DOHH2 (cell line): ENCODE measurements around the gene RSU1.

ENCODE experiments used
- H3F3A ChIP-seq: fragments of 200-600 bp; sonication (generic), shearing (Covaris generic); 2 replicates; pipeline ENCODE4 v1.6.0; 2016; ENCODE audit warnings: antibody characterized with exemption, mild to moderate bottlenecking; ENCODE audit not compliant: control insufficient read depth, insufficient read depth
- H3K27ac ChIP-seq: fragments of 200-600 bp; sonication (generic); 2 replicates; pipeline ENCODE4 v1.5.1; 2014; ENCODE audit warnings: low read depth, mild to moderate bottlenecking, low read length, moderate library complexity
- H3K27me3 ChIP-seq: fragments of 200-600 bp; sonication (generic); 2 replicates; pipeline ENCODE4 v1.6.1; 2014; ENCODE audit warnings: mild to moderate bottlenecking, low read length, mixed read lengths; ENCODE audit not compliant: control insufficient read depth
- H3K36me3 ChIP-seq: fragments of 200-600 bp; sonication (generic); 2 replicates; pipeline ENCODE4 v1.6.1; 2014; ENCODE audit warnings: mild to moderate bottlenecking, low read length, moderate library complexity, mixed read lengths; ENCODE audit not compliant: control insufficient read depth
- H3K4me1 ChIP-seq: fragments of 200-600 bp; sonication (generic); 2 replicates; pipeline ENCODE4 v1.6.1; 2014; ENCODE audit warnings: mild to moderate bottlenecking, low read length, mixed read lengths; ENCODE audit not compliant: control insufficient read depth
- H3K4me2 ChIP-seq: fragments of 200-600 bp; sonication (generic); 2 replicates; pipeline ENCODE4 v1.6.0; 2014; ENCODE audit warnings: mild to moderate bottlenecking, low read length, moderate library complexity
- H3K4me3 ChIP-seq: fragments of 200-600 bp; sonication (generic); 2 replicates; pipeline ENCODE4 v1.5.1; 2014; ENCODE audit warnings: mild to moderate bottlenecking, low read length, mixed read lengths
- H3K79me2 ChIP-seq: fragments of 200-600 bp; sonication (generic); 2 replicates; pipeline ENCODE4 v1.6.1; 2014; ENCODE audit warnings: mild to moderate bottlenecking, low read length, mixed read lengths; ENCODE audit not compliant: control insufficient read depth
- H3K9me2 ChIP-seq: fragments of 200-600 bp; sonication (generic); replicated peaks from 2 replicates; pipeline ENCODE4 v1.6.1; 2014; ENCODE audit warnings: mild to moderate bottlenecking, low read length, mixed read lengths; ENCODE audit not compliant: control insufficient read depth
- H3K9me3 ChIP-seq: fragments of 200-600 bp; sonication (generic); 2 replicates; pipeline ENCODE4 v1.6.1; 2014; ENCODE audit warnings: antibody characterized with exemption, low read length, mixed read lengths; ENCODE audit not compliant: control insufficient read depth, insufficient read depth
- H4K20me1 ChIP-seq: fragments of 200-600 bp; sonication (generic); 2 replicates; pipeline ENCODE4 v1.6.0; 2014; ENCODE audit warnings: low read depth, mild to moderate bottlenecking, antibody characterized with exemption, low read length, moderate library complexity; ENCODE audit not compliant: control insufficient read depth, insufficient read depth
- CTCF ChIP-seq: fragments of 200-600 bp; sonication (generic); IDR thresholded peaks from one replicate; pipeline ENCODE4 v1.5.1; 2014; ENCODE audit warnings: antibody characterized with exemption, mild to moderate bottlenecking, low read depth, low read length; ENCODE audit not compliant: poor library complexity, severe bottlenecking
- EZH2phosphoT487 ChIP-seq: fragments of 200-600 bp; sonication (generic); IDR thresholded peaks from 2 replicates; pipeline ENCODE4 v1.6.1; 2017; ENCODE audit warnings: borderline replicate concordance, mild to moderate bottlenecking, antibody characterized with exemption, low read length, moderate library complexity, mixed read lengths

Gene RSU1

GRCh38 chr10:16854623-16855022 lies 37.4 kb upstream of the RSU1 start:
- H3K9me2 ChIP-seq, result no peaks in the 10 kb centered on the region
- no peaks in the 10 kb centered on the region for H4K20me1 ChIP-seq
- H3K9me3 ChIP-seq, result no peaks in the 10 kb centered on the region
- no peaks in the 10 kb centered on the region for H3K4me1 ChIP-seq
- H3K79me2 ChIP-seq, result no peaks in the 10 kb centered on the region
- no peaks in the 10 kb centered on the region for H3K36me3 ChIP-seq
- peaks cover 3% of the 10 kb centered on the region for H3K27me3 ChIP-seq
- TF ChIP-seq EZH2phosphoT487 (no peak), CTCF (no peak)
- H3K4me3 ChIP-seq, result no peak overlapping the region
- H3K27ac ChIP-seq, result no peak overlapping the region
- no peaks in the 10 kb centered on the region for H3F3A ChIP-seq
- H3K4me2 ChIP-seq, result no peak overlapping the region

GRCh38 chr10:16853809-16854208 lies 36.6 kb upstream of the RSU1 start:
- H3F3A ChIP-seq, result no peaks in the 10 kb centered on the region
- H3K27me3 ChIP-seq, result peaks cover 3% of the 10 kb centered on the region
- H3K9me2 ChIP-seq, result no peaks in the 10 kb centered on the region
- TF ChIP-seq CTCF (no peak), EZH2phosphoT487 (no peak)
- no peaks in the 10 kb centered on the region for H4K20me1 ChIP-seq
- no peak overlapping the region for H3K27ac ChIP-seq
- H3K36me3 ChIP-seq, result no peaks in the 10 kb centered on the region
- no peak overlapping the region for H3K4me3 ChIP-seq
- H3K9me3 ChIP-seq, result no peaks in the 10 kb centered on the region
- H3K79me2 ChIP-seq, result no peaks in the 10 kb centered on the region
- no peak overlapping the region for H3K4me2 ChIP-seq
- no peaks in the 10 kb centered on the region for H3K4me1 ChIP-seq

- TF ChIP-seq CTCF (no peak), EZH2phosphoT487 (no peak)
- no peak overlapping the region for H3K27ac ChIP-seq
- no peaks in the 10 kb centered on the region for H3K9me3 ChIP-seq
Observed at GRCh38 chr10:16853201-16853600, 36.0 kb upstream of the RSU1 start.

GRCh38 chr10:16852624-16853023 lies 35.4 kb upstream of the RSU1 start:
- TF ChIP-seq CTCF (no peak), EZH2phosphoT487 (no peak)
- no peaks in the 10 kb centered on the region for H3K9me2 ChIP-seq
- H3K27ac ChIP-seq, result no peak overlapping the region
- H3K4me1 ChIP-seq, result no peaks in the 10 kb centered on the region
- H3K9me3 ChIP-seq, result no peaks in the 10 kb centered on the region
- H3K27me3 ChIP-seq, result peaks cover 3% of the 10 kb centered on the region
- H4K20me1 ChIP-seq, result no peaks in the 10 kb centered on the region
- no peaks in the 10 kb centered on the region for H3F3A ChIP-seq
- H3K4me2 ChIP-seq, result no peak overlapping the region
- H3K4me3 ChIP-seq, result no peak overlapping the region
- no peaks in the 10 kb centered on the region for H3K79me2 ChIP-seq
- H3K36me3 ChIP-seq, result no peaks in the 10 kb centered on the region

More at GRCh38 chr10:16853201-16853600, 36.0 kb upstream of the RSU1 start:
- Histone ChIP-seq H3F3A (no peaks in the 10 kb centered on the region), H3K4me2 (no peak overlapping the region), H3K4me1 (no peaks in the 10 kb centered on the region), H3K9me2 (no peaks in the 10 kb centered on the region), H3K4me3 (no peak overlapping the region), H4K20me1 (no peaks in the 10 kb centered on the region), H3K36me3 (no peaks in the 10 kb centered on the region), H3K27me3 (peaks cover 3% of the 10 kb centered on the region), H3K79me2 (no peaks in the 10 kb centered on the region)
